HCT116 (cell line): ENCODE data around the gene PPEF2. TPM values are rescaled to one million over a fixed set of nuclear protein-coding genes. Genes with fewer than 3 reads are reported as not detected.

Source experiments
- ATAC-seq: fragments of 200-7000 bp; cut with Tn5 transposase; 2 replicates; pipeline ENCODE4 v1.9.1; 2020; ENCODE audit warnings: mild to moderate bottlenecking, moderate library complexity
- BruUV-seq: library from RNA; stranded (reverse); fragments of 400-500 nt; replicated peaks from 2 replicates; lab custom pipeline; 2021; lab: Mats Ljungman, UMichigan
- CTCF ChIA-PET: fragments of 300-600 bp; sonication (Branson Sonifier 250); formaldehyde crosslinking; loops from one replicate; lab custom pipeline; 2021; ENCODE audit warnings: antibody characterized with exemption; lab: Charles Lee
- POLR2A ChIA-PET: fragments of 300-600, 350-600 bp; sonication (Branson Sonifier 250); formaldehyde crosslinking; loops from one replicate; lab custom pipeline; 2021; ENCODE audit warnings: antibody characterized with exemption; lab: Charles Lee
- RAD21 ChIA-PET, 2 experiments: fragments of 300-600 bp; sonication (Branson Sonifier 250); formaldehyde crosslinking; loops; one replicate each; lab custom pipeline; 2023; ENCODE audit warnings: low total read pairs in 2 of 2; ENCODE audit not compliant: uncharacterized antibody in 2 of 2, unreplicated experiment in 2 of 2, low non-redundant PET in 1 of 2; lab: Charles Lee
- DNase-seq: peaks from one replicate; pipeline ENCODE4 v3.0.0-alpha.2; 2010; ENCODE audit warnings: low read depth, low spot score
- H2AFZ ChIP-seq: fragments of 200-600 bp; shearing (Covaris generic), sonication (generic); 2 replicates; pipeline ENCODE4 v1.6.1; 2017; ENCODE audit warnings: low read depth, mixed run types, mixed read lengths, antibody characterized with exemption, low read length; ENCODE audit not compliant: poor library complexity, severe bottlenecking
- H3K27ac ChIP-seq: 2 replicates; pipeline ENCODE4 v1.5.1; 2012; ENCODE audit warnings: low read depth, low read length
- H3K27me3 ChIP-seq: fragments of 200-600 bp; sonication (generic); 2 replicates; pipeline ENCODE4 v1.6.1; 2016; ENCODE audit warnings: mixed run types, low read length, mixed read lengths; ENCODE audit not compliant: insufficient read depth
- H3K36me3 ChIP-seq, 2 experiments: fragments of 200-500 bp in 1 of 2; fragments of 200-600 bp in 1 of 2; sonication (Bioruptor generic) in 1 of 2; sonication (generic) in 1 of 2; 2 replicates each; pipeline versions ENCODE4 v1.5.1 to v1.6.1; 2014 to 2016; ENCODE audit warnings: low read length in 2 of 2, inconsistent platforms in 1 of 2, mixed read lengths in 1 of 2, mixed run types in 1 of 2; ENCODE audit not compliant: insufficient read depth in 2 of 2, control insufficient read depth in 1 of 2
- H3K4me1 ChIP-seq, 2 experiments: fragments of 200-600 bp in 1 of 2; sonication (generic) in 1 of 2; 2 replicates each; pipeline versions ENCODE4 v1.5.1 to v1.6.1; 2012 to 2017; ENCODE audit warnings: low read length in 2 of 2, inconsistent platforms in 1 of 2, mild to moderate bottlenecking in 1 of 2, mixed read lengths in 1 of 2, mixed run types in 1 of 2, moderate library complexity in 1 of 2; ENCODE audit not compliant: insufficient read depth in 2 of 2, control insufficient read depth in 1 of 2
- H3K4me2 ChIP-seq: fragments of 200-600 bp; sonication (generic); 2 replicates; pipeline ENCODE4 v1.6.1; 2017; ENCODE audit warnings: mixed run types, low read length, mixed read lengths
- H3K4me3 ChIP-seq, 2 experiments: fragments of 200-600 bp in 1 of 2; sonication (generic) in 1 of 2; replicated peaks in 1 of 2; 2 replicates each; pipeline ENCODE4 v1.5.1; 2011 to 2016; ENCODE audit warnings: low read length in 2 of 2, control low read depth in 1 of 2, low read depth in 1 of 2, mild to moderate bottlenecking in 1 of 2, mixed read lengths in 1 of 2, mixed run types in 1 of 2
- H3K79me2 ChIP-seq: fragments of 200-600 bp; sonication (generic); 2 replicates; pipeline ENCODE4 v1.6.1; 2017; ENCODE audit warnings: mild to moderate bottlenecking, mixed run types, low read length, moderate library complexity, mixed read lengths; ENCODE audit not compliant: insufficient read depth
- H3K9ac ChIP-seq: fragments of 200-600 bp; sonication (generic); 2 replicates; pipeline ENCODE4 v1.6.1; 2016; ENCODE audit warnings: low read length, mixed read lengths
- H3K9me2 ChIP-seq: fragments of 200-600 bp; sonication (generic), shearing (Covaris generic); 2 replicates; pipeline ENCODE4 v1.6.1; 2017; ENCODE audit warnings: mixed run types, mild to moderate bottlenecking, moderate library complexity; ENCODE audit not compliant: insufficient read depth
- H3K9me3 ChIP-seq, 2 experiments: fragments of 200-500 bp in 1 of 2; fragments of 200-600 bp in 1 of 2; sonication (Bioruptor generic) in 1 of 2; sonication (generic) in 1 of 2; 2 replicates each; pipeline ENCODE4 v1.6.1; 2014 to 2017; ENCODE audit warnings: low read length in 2 of 2, mixed read lengths in 2 of 2, inconsistent platforms in 1 of 2, low read depth in 1 of 2, mild to moderate bottlenecking in 1 of 2, mixed run types in 1 of 2, moderate library complexity in 1 of 2; ENCODE audit not compliant: control insufficient read depth in 1 of 2, insufficient read depth in 1 of 2
- H4K20me1 ChIP-seq: fragments of 200-600 bp; sonication (generic), shearing (Covaris generic); 2 replicates; pipeline ENCODE4 v1.6.1; 2017; ENCODE audit warnings: mixed run types, mild to moderate bottlenecking, moderate library complexity; ENCODE audit not compliant: insufficient read depth
- EGR1 ChIP-seq: IDR thresholded peaks from 2 replicates; pipeline ENCODE4 v1.6.1; 2012; ENCODE audit warnings: low read depth
- POLR2AphosphoS5 ChIP-seq: IDR thresholded peaks from 2 replicates; pipeline ENCODE4 v1.6.1; 2011; ENCODE audit warnings: mild to moderate bottlenecking, low read depth, low read length, moderate library complexity
- SIN3A ChIP-seq: IDR thresholded peaks from 2 replicates; pipeline ENCODE4 v1.6.1; 2012; ENCODE audit warnings: low read depth
- SRF ChIP-seq: IDR thresholded peaks from 2 replicates; pipeline ENCODE4 v1.6.1; 2012; ENCODE audit warnings: low read depth
- TCF7L2 ChIP-seq: IDR thresholded peaks from 2 replicates; pipeline ENCODE4 v1.7.0; 2011; ENCODE audit warnings: borderline replicate concordance, inconsistent platforms; ENCODE audit not compliant: insufficient read depth, insufficient read length; ENCODE audit errors: extremely low read depth
- YY1 ChIP-seq: IDR thresholded peaks from 2 replicates; pipeline ENCODE4 v1.6.1; 2011; ENCODE audit warnings: low read length, low read depth, moderate library complexity, mild to moderate bottlenecking; ENCODE audit not compliant: insufficient replicate concordance; ENCODE audit errors: extremely low read depth
- intact Hi-C: fragments of 100-400 bp; cut with micrococcal nuclease; formaldehyde crosslinking; loops from 2 replicates; pipeline ENCODE4 v1.10.0; 2022
- total RNA-seq: library from RNA; stranded (reverse); gene quantifications from one replicate; pipeline ENCODE4 v1.2.1, GENCODE V29; 2021; ENCODE audit not compliant: unreplicated experiment
- TF ChIP-seq, protein P1 (sequence below): IDR thresholded peaks from 2 replicates; pipeline ENCODE4 v1.6.1; 2012
- TF ChIP-seq, protein P2 (sequence below): IDR thresholded peaks from 2 replicates; pipeline ENCODE4 v1.6.1; 2012; ENCODE audit warnings: low read depth

PPEF2 gene
- total RNA-seq, 1 experiment from 2014 or later, result not detected

DNA sequence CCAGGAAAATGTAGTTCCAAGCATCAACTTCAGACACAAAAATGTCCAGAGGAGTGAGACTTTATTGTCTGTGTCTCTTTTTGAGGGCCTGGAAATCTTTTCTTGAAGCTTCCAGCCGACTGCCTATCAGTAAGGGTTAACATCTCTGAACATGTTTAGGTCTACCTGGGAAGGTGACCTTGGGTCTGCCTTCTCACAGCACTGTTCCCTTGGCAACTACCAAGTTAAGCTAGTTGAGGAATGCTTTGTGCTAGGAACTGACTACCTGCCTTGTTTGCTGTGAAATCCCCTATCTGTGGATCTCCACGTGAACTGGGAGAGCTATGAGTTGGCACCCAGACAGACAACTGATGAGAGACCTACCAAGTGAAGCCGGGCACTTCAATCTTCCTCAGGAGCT, 81.6 kb downstream of the PPEF2 start:
- no peaks in the 10 kb centered on the region for H3K27me3 ChIP-seq
- H3K9me3 ChIP-seq, result no peaks in the 10 kb centered on the region
- ChIA-PET POLR2A (no interaction called here), RAD21 (no interaction called here), CTCF (no interaction called here)
- intact Hi-C loops, result no loop called here
- no peak overlapping the region for H3K27ac ChIP-seq
- no peaks in the 10 kb centered on the region for H4K20me1 ChIP-seq
- no TSS peak for BruUV-seq
- ATAC-seq (no peak), DNase-seq (no peak)
- no peaks in the 10 kb centered on the region for H3K79me2 ChIP-seq
- H3K9ac ChIP-seq, result no peak overlapping the region
- no peaks in the 10 kb centered on the region for H3K9me2 ChIP-seq
- no peak overlapping the region for H3K4me2 ChIP-seq
- TF ChIP-seq EGR1 (no peak), SRF (no peak), POLR2AphosphoS5 (no peak), TCF7L2 (no peak), YY1 (no peak), SIN3A (no peak)
- TF ChIP-seq, protein P1, sequence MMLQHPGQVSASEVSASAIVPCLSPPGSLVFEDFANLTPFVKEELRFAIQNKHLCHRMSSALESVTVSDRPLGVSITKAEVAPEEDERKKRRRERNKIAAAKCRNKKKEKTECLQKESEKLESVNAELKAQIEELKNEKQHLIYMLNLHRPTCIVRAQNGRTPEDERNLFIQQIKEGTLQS, result no peak
- TF ChIP-seq, protein P2, sequence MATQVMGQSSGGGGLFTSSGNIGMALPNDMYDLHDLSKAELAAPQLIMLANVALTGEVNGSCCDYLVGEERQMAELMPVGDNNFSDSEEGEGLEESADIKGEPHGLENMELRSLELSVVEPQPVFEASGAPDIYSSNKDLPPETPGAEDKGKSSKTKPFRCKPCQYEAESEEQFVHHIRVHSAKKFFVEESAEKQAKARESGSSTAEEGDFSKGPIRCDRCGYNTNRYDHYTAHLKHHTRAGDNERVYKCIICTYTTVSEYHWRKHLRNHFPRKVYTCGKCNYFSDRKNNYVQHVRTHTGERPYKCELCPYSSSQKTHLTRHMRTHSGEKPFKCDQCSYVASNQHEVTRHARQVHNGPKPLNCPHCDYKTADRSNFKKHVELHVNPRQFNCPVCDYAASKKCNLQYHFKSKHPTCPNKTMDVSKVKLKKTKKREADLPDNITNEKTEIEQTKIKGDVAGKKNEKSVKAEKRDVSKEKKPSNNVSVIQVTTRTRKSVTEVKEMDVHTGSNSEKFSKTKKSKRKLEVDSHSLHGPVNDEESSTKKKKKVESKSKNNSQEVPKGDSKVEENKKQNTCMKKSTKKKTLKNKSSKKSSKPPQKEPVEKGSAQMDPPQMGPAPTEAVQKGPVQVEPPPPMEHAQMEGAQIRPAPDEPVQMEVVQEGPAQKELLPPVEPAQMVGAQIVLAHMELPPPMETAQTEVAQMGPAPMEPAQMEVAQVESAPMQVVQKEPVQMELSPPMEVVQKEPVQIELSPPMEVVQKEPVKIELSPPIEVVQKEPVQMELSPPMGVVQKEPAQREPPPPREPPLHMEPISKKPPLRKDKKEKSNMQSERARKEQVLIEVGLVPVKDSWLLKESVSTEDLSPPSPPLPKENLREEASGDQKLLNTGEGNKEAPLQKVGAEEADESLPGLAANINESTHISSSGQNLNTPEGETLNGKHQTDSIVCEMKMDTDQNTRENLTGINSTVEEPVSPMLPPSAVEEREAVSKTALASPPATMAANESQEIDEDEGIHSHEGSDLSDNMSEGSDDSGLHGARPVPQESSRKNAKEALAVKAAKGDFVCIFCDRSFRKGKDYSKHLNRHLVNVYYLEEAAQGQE, result no peak
- no peak overlapping the region for H3K4me3 ChIP-seq
- 0 out of 4 replicates have a peak, but pooled peaks cover 0 to 2% of the 10 kb centered on the region in 2 experiments for H3K36me3 ChIP-seq
- peaks cover 5 to 6% of the 10 kb centered on the region in 2 experiments; a peak in 3 of 4 replicates for H3K4me1 ChIP-seq
- no peak overlapping the region for H2AFZ ChIP-seq
